Midbrain (tissue), 1 donor: ENCODE data around the gene ITGA3.
A peak's percentile ranks its signal among the peaks of the same experiment; 100 is the strongest.

ENCODE experiments used
- DNase-seq: peaks from one replicate; lab custom pipeline; 2025; lab: John Stamatoyannopoulos, UW

The ITGA3 gene

GRCh38 chr17:50129728-50130558 is 74.0 kb downstream of the ITGA3 start, which contains the start of gene SAMD14:
Gene SAMD14 (minus strand): TSS chr17:50130160. CDS start chr17:50124959, 5,201 bp downstream.
- no peak for DNase-seq

- DNase-seq, result no peak
Observed at GRCh38 chr17:50130559-50131305, 74.8 kb downstream of the ITGA3 start.

- DNase-seq, result no peak
Observed at GRCh38 chr17:50132104-50132794, 76.3 kb downstream of the ITGA3 start.

GRCh38 chr17:50133028-50133768 is 77.3 kb downstream of the ITGA3 start:
- peak; percentile 16 for DNase-seq

GRCh38 chr17:50133769-50134099 is 77.8 kb downstream of the ITGA3 start:
- no peak for DNase-seq

- no peak for DNase-seq
Observed at GRCh38 chr17:50134206-50135110, 78.5 kb downstream of the ITGA3 start.

- no peak for DNase-seq
Observed at GRCh38 chr17:50135316-50136095, 79.6 kb downstream of the ITGA3 start.

GRCh38 chr17:50136096-50136687 is 80.3 kb downstream of the ITGA3 start:
- no peak for DNase-seq

- no peak for DNase-seq
Observed at GRCh38 chr17:50137042-50137441, 81.1 kb downstream of the ITGA3 start.

- DNase-seq, result no peak
Observed at GRCh38 chr17:50139185-50139783, 83.4 kb downstream of the ITGA3 start.
